NCI-H2227 (cell line): ENCODE measurements around the gene UPK3BL2.
"Not testable (repeated sequence)": the region's sequence is repeated elsewhere in the genome, so short reads cannot be mapped to it uniquely, and the experiment has no call there.

ENCODE experiments used
- DNase-seq: peaks from one replicate; lab custom pipeline; 2025; ENCODE audit not compliant: unreplicated experiment; lab: John Stamatoyannopoulos, UW

UPK3BL2 gene, protein sequence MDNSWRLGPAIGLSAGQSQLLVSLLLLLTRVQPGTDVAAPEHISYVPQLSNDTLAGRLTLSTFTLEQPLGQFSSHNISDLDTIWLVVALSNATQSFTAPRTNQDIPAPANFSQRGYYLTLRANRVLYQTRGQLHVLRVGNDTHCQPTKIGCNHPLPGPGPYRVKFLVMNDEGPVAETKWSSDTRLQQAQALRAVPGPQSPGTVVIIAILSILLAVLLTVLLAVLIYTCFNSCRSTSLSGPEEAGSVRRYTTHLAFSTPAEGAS

GRCh38 chr7:102543596-102543995 is at the start of gene UPK3BL2:
TSS of gene UPK3BL2 (minus strand) at chr7:102543696. CDS start at chr7:102543636, 60 bp downstream.
- DNase-seq: not testable (repeated sequence)

- DNase-seq: not testable (repeated sequence)
Measured at GRCh38 chr7:102592477-102593019, 49.1 kb upstream of the UPK3BL2 start.

- DNase-seq: not testable (repeated sequence)
Measured at GRCh38 chr7:102589857-102590256, 46.4 kb upstream of the UPK3BL2 start.

DNA sequence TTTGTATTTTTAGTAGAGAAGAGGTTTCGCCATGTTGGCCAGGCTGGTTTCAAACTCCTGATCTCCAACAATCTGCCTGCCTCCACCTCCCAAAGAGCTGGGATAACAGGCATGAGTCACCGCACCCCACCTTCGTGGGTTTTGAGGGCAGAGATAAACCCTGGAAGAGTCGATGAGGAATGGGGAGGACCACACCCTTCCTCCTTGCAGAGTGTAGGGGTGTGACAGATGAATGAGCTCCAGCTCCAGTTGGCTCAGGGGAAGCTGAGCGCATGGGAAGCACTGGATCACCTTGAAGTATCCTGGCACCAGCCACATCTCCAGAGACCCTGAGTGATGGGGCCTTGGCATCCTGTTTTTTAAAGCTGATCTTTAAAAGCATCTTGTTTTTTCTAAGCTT is 40.0 kb upstream of the UPK3BL2 start:
- DNase-seq: not testable (repeated sequence)

DNA sequence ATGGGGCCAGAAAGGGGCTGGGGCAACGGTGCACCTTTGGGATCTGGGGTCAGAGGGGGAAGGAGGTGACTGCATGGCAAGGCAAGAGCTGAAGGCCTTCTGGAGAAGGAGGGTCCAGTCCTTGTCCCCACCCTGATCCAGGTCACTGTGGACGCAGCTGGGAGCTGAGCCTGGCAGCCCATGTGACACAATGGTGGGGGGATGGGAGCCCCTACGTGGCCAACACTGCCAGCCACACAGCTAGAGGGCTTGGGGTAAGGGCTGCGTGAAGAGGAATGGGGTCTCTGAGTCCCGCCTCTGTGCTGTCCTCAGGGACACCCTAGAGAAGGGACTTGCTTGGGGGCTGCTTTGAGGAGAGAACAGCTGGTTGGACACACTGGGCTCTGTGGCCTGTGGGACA is 38.2 kb upstream of the UPK3BL2 start:
- not testable (repeated sequence) for DNase-seq

- not testable (repeated sequence) for DNase-seq
Measured at GRCh38 chr7:102578486-102578885, 35.0 kb upstream of the UPK3BL2 start.

- DNase-seq: not testable (repeated sequence)
Measured at GRCh38 chr7:102577315-102578240, 34.1 kb upstream of the UPK3BL2 start.

DNA sequence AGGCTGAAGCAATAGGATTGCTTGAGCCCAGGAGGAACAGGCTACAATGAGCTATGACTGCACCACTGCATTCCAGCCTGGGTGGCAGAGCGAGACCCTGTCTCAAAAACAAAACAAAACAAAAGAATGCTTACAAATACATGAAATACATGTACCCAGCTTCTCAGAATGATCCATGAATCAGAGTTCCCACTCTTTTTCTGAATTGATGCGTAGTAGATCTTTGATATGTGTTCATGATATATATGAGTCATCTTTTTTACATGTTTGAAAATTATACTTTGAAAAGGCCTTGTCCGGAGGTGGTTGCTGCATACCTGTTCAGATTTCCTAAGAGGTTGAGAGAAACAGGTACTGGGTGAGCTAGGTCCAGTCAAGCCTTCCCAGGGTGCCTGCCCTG is 32.9 kb upstream of the UPK3BL2 start:
- DNase-seq: not testable (repeated sequence)

GRCh38 chr7:102574607-102575006 is 31.1 kb upstream of the UPK3BL2 start:
- not testable (repeated sequence) for DNase-seq

DNA sequence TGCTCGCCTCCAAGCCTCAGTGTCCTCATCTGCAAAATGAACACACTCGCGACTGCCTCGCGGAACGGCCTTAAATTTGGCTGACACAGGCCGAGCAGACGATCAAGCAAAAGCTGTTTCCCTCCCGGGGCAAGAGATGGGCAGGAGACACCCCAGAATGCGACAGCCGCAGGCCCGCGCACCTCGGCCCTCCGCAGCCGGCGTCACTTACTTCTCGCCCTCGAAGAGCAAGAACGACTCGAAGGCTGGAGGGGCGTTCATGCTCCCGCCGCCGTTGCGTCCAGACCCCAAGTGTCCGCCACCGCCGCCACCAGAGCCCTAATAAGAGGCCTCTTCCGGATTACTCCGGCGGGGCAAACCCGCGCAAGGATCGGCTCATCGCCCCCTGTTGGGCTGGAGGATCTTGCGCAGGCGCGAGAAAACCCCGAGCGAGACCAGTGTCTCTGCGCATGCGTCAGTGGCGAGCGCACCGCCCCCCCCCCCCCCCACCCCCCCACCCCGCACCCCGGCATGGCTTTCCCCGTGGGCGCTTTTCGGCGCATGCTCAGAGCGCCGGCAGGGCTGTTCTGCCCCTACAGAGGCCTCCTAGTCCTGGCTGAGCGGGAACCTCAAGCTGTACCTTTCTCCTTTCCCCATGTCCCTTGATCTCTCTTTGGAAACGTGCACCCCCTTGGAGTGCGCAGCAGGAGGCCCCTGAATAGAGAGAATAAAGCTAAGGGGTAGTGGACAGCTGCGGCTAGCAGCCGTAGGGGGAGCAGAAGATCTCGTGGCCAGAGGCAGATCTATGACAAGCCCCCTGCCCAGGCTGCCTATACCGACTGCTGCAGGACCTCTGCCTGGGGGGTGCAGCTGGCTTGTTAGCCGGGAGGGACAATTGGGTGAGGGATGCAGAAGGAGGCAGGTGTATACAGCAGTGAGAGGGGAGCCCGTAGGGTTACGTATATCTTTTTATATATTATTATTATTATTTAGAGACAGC is 29.1 kb upstream of the UPK3BL2 start, which contains the start of gene POLR2J3:
TSS of gene POLR2J3 (minus strand) at position 323 of the 979 bp plus-strand sequence. CDS start at position 261, 62 bp downstream.
- DNase-seq: not testable (repeated sequence)

DNA sequence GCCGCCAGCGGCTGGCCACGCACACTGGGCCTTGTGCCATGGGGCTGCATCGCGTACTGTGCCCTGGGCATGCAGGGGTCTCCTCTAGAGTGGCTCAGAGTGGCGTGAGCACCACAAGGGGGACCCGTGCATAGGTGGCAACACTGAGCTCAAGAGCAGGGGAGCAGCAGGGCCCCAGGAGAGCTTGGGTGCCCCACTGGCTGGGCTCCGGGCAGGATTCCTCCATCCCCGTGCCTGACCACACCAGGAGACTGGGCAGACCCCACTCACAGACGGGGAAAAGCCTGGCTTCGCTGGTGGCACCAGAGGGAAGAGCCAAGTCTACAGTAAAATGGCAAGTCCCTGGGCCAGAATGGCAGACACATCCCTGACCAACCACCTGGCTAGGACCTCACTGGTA is 25.1 kb upstream of the UPK3BL2 start:
- DNase-seq: not testable (repeated sequence)

DNA sequence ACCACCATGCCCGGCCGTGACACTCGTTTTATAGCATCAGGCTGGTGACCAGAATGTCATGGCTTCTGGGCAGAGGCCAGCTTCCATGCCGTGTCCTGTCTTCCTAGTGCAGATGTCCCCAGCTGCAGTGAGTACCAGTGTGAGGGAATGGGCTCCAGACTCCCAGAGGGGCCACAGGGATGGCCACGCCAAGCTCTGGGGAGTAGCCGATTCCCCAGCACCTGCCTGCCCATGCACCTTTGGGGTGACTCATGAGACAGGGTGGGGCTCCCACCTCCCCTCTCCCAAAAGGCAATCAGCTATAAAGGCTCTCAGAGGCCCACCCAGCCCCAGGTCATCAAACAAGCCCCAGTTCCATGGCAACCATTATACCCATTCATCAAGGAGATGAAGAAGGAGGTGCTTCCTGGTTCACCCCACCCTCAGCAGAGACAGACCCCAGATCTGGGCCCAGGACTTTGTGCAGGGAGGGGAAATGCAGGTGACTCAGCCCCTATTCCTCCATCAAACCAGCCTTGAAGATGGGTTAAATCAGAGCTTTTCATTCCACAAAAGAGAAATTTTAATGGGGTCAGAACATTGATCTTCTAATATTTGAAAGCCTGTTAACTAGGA is 7.4 kb upstream of the UPK3BL2 start, which contains the start of gene SPDYE2:
TSS of gene SPDYE2 (plus strand) at position 419 of the 615 bp plus-strand sequence. CDS start 2,030 bp downstream, outside the sequence.
- not testable (repeated sequence) for DNase-seq

- not testable (repeated sequence) for DNase-seq
Measured at GRCh38 chr7:102546353-102546752, 2.9 kb upstream of the UPK3BL2 start.

DNA sequence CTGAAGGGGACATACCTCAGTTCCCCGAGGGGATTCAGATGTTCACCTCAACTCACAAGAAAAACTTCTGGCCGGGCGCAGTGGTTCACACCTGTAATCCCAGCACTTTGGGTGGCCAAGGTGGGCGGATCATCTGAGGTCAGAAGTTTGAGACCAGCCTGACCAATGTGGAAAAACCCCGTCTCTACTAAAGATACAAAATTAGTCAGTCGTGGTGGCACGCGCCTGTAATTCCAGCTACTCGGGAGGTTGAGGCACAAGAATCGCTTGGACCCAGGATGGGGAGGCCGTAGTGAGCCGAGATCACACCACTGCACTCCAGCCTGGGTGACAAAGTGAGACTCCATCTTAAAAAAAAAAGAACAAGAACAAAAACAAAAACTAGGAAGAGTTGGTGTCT is 1.8 kb upstream of the UPK3BL2 start:
- DNase-seq: not testable (repeated sequence)

DNA sequence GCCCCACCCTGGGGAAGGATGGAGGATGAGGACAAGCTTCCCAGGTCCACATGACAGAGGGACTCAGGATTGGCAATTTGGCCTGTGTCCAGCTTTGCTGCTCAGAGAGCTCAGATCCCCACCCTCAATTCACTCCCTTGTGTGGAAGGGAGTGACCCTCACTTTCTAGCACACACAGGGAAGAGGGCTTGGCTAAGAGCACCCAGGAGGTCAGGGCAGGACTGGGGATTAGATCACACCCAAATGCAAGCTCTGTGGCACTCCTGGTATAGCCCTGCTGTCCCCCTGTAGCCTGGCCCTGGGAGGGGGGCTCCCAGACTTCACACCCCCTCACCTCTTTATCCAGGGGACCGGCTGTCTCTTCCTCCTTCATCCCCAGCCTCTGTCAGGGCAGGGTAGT is 876 bp upstream of the UPK3BL2 start:
- DNase-seq: not testable (repeated sequence)

DNA sequence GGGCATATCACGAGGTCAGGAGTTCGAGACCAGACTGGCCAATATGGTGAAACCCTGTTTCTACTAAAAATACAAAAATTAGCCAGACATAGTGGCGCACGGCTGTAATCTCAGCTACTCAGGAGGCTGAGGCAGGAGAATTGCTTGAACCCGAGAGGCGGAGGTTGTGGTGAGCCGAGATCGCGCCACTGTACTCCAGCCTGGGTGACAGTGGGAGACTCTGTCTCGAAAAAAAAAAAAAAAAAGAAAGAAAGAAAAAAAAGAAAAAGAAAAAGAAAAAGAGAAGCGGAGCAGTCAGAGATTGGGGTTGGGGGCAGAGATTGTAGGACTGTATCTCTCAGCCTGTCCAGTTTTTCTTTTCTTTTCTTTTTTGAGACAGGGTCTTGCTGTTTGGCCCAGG is 725 bp downstream of the UPK3BL2 start:
- not testable (repeated sequence) for DNase-seq

DNA sequence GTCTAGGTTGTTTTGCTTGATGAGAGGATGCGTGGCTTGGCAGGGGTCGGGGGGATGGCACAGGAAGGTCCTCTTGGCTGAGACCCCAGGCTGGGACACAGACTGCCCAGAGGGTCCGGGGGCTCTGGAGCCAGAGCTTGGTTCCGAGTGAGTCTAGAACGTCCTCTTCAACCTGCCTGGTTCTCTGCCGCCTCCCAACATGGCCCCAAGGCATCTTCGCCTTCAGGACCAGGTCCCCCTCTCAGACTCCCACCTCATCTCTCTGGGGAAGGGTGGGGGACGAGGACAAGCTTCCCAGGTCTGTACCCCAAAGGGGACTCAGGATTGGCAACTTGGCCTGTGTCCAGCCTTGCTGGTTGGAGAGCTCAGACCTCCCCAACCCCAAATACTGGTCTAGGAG is 1.4 kb downstream of the UPK3BL2 start:
- not testable (repeated sequence) for DNase-seq

DNA sequence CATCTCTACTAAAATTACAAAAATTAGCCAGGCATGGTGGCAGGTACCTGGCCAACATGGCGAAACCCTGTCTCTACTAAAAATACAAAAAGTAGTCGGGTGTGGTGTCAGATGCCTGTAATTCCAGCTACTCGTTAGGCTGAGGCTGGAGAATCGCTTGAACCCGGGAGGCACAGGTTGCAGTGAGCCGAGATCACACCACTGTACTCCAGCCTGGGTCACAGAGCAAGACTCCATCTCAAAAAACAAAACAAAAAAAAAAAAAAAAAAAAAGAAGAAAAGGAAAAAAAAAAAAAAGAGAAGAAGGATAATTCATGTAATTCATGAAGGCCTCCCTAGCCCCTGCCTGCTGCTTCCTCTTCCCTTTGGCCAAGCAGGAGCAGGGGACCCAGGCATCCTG is 2.9 kb downstream of the UPK3BL2 start:
- DNase-seq: not testable (repeated sequence)

GRCh38 chr7:102535062-102535615 is 8.4 kb downstream of the UPK3BL2 start:
- not testable (repeated sequence) for DNase-seq
